HEK293 (cell line): ENCODE data around the gene NDUFV1.
A peak's percentile ranks its signal among the peaks of the same experiment; 100 is the strongest.

Source experiments
- CTCF ChIA-PET: fragments of 350-600 bp; formaldehyde crosslinking; extraction: SDS; loops from one replicate; lab custom pipeline; 2021; ENCODE audit warnings: antibody characterized with exemption; lab: Yijun Ruan, JAX
- POLR2A ChIA-PET: fragments of 300-600 bp; formaldehyde crosslinking; extraction: SDS; loops from one replicate; lab custom pipeline; 2020; ENCODE audit warnings: antibody characterized with exemption, inconsistent platforms; lab: Yijun Ruan, JAX
- H3K27ac ChIP-seq: fragments of 200-500 bp; sonication (Bioruptor generic); 2 replicates; pipeline ENCODE4 v1.5.1; 2014; ENCODE audit warnings: low read depth, low read length, control low read depth, inconsistent platforms; ENCODE audit errors: extremely low read depth
- H3K36me3 ChIP-seq, 2 experiments: fragments of 200-500 bp in 1 of 2; sonication (Bioruptor generic) in 1 of 2; 1 replicate in 1 of 2; 2 replicates in 1 of 2; pipeline ENCODE4 v1.5.1; 2014 to 2017; ENCODE audit warnings: inconsistent platforms in 2 of 2, low read length in 2 of 2; ENCODE audit not compliant: control insufficient read depth in 2 of 2, insufficient read depth in 1 of 2
- H3K4me1 ChIP-seq: fragments of 200-500 bp; sonication (Bioruptor generic); 2 replicates; pipeline ENCODE4 v1.5.1; 2014; ENCODE audit warnings: mild to moderate bottlenecking, low read length, inconsistent platforms; ENCODE audit not compliant: control insufficient read depth, insufficient read depth
- H3K4me3 ChIP-seq: 2 replicates; pipeline ENCODE4 v1.5.1; 2011; ENCODE audit warnings: low read depth, mild to moderate bottlenecking, control low read depth, low read length, moderate library complexity
- H3K9me3 ChIP-seq: fragments of 200-500 bp; sonication (Bioruptor generic); 2 replicates; pipeline ENCODE4 v1.5.1; 2014; ENCODE audit warnings: low read depth, low read length, inconsistent platforms; ENCODE audit not compliant: control insufficient read depth, insufficient read depth
- CTCF ChIP-seq: fragments of 450-650 bp; formaldehyde crosslinking; IDR thresholded peaks from 2 replicates; pipeline ENCODE4 v1.5.1; 2016; ENCODE audit warnings: missing biosample characterization, missing genetic modification characterization
- EGR2 ChIP-seq: fragments of 450-650 bp; formaldehyde crosslinking; IDR thresholded peaks from 2 replicates; pipeline ENCODE4 v1.5.1; 2016; ENCODE audit warnings: low read depth, missing biosample characterization, missing genetic modification characterization
- OSR2 ChIP-seq: fragments of 450-650 bp; formaldehyde crosslinking; IDR thresholded peaks from 2 replicates; pipeline ENCODE4 v1.5.1; 2016; ENCODE audit warnings: missing biosample characterization, missing genetic modification characterization
- ZBTB44 ChIP-seq: fragments of 450-650 bp; IDR thresholded peaks from 2 replicates; pipeline ENCODE4 v1.5.1; 2018; ENCODE audit warnings: missing biosample characterization, mild to moderate bottlenecking, missing genetic modification characterization
- ZFHX2 ChIP-seq: fragments of 450-650 bp; formaldehyde crosslinking; conservative IDR thresholded peaks from 2 replicates; pipeline ENCODE4 v1.5.1; 2016; ENCODE audit warnings: missing biosample characterization, missing genetic modification characterization
- ZNF133 ChIP-seq: fragments of 450-650 bp; formaldehyde crosslinking; IDR thresholded peaks from 2 replicates; pipeline ENCODE4 v1.5.1; 2016; ENCODE audit warnings: missing biosample characterization, missing genetic modification characterization
- ZNF274 ChIP-seq, 2 experiments: fragments of 200-500 bp in 1 of 2; fragments of 450-650 bp in 1 of 2; sonication (Bioruptor generic) in 1 of 2; formaldehyde crosslinking in 1 of 2; IDR thresholded peaks; 2 replicates each; pipeline versions ENCODE4 v1.5.1 to v1.6.1; 2014 to 2016; ENCODE audit warnings: borderline replicate concordance in 1 of 2, inconsistent platforms in 1 of 2, low read length in 1 of 2, missing biosample characterization in 1 of 2, missing genetic modification characterization in 1 of 2
- ZNF398 ChIP-seq: fragments of 450-650 bp; formaldehyde crosslinking; IDR thresholded peaks from 2 replicates; pipeline ENCODE4 v1.5.1; 2017; ENCODE audit warnings: missing biosample characterization, missing genetic modification characterization
- ZNF639 ChIP-seq: fragments of 450-650 bp; formaldehyde crosslinking; IDR thresholded peaks from 2 replicates; pipeline ENCODE4 v1.5.1; 2016; ENCODE audit warnings: missing biosample characterization, missing genetic modification characterization
- ZNF645 ChIP-seq: fragments of 450-650 bp; formaldehyde crosslinking; IDR thresholded peaks from 2 replicates; pipeline ENCODE4; 2016; ENCODE audit warnings: missing biosample characterization, missing genetic modification characterization
- ZNF658 ChIP-seq: fragments of 450-650 bp; formaldehyde crosslinking; IDR thresholded peaks from 2 replicates; pipeline ENCODE4; 2016; ENCODE audit warnings: missing biosample characterization, missing genetic modification characterization
- ZNF660 ChIP-seq: fragments of 450-650 bp; IDR thresholded peaks from 2 replicates; pipeline ENCODE4 v1.5.1; 2018; ENCODE audit warnings: missing biosample characterization, mild to moderate bottlenecking, missing genetic modification characterization
- ZNF747 ChIP-seq: fragments of 450-650 bp; formaldehyde crosslinking; IDR thresholded peaks from 2 replicates; pipeline ENCODE4 v1.5.1; 2016; ENCODE audit warnings: missing biosample characterization, missing genetic modification characterization
- TF ChIP-seq, protein P1 (sequence below): fragments of 450-650 bp; formaldehyde crosslinking; conservative IDR thresholded peaks from 2 replicates; pipeline ENCODE4 v1.5.1; 2016; ENCODE audit warnings: low read depth, missing biosample characterization, missing genetic modification characterization

Gene NDUFV1

GRCh38 chr11:67612751-67613150, 6.0 kb downstream of the NDUFV1 start:
- ChIA-PET CTCF (interaction anchor here (0.9 to 5.7 kb wide), 3 partner anchors 15 to 73 kb away, joined by 3 to 53 read pairs (median 5); partner anchors contain the start of gene NUDT8), POLR2A (interaction anchor here (0.6 kb wide), 1 partner anchor 18 kb away, joined by 3 read pairs; no protein-coding TSS in a partner anchor)
- Histone ChIP-seq H3K4me1 (no peaks in the 10 kb centered on the region), H3K27ac (no peak overlapping the region), H3K36me3 (peaks cover 0 to 52% of the 10 kb centered on the region in 2 experiments; a peak in 1 of 3 replicates), H3K4me3 (no peak overlapping the region), H3K9me3 (no peaks in the 10 kb centered on the region)
- TF ChIP-seq ZNF660 (tag by site-specific recombination) (no peak), ZNF398 (tag by site-specific recombination) (no peak), ZNF658 (no peak), ZNF639 (tag by site-specific recombination) (no peak), EGR2 (tag by site-specific recombination) (peak; percentile 30; the same call in 1 of the 2 replicates), ZBTB44 (tag by site-specific recombination) (no peak), ZFHX2 (tag by site-specific recombination) (0 out of 2 replicates have a peak, but pooled peaks have one; percentile 29), ZNF133 (no peak)

DNA sequence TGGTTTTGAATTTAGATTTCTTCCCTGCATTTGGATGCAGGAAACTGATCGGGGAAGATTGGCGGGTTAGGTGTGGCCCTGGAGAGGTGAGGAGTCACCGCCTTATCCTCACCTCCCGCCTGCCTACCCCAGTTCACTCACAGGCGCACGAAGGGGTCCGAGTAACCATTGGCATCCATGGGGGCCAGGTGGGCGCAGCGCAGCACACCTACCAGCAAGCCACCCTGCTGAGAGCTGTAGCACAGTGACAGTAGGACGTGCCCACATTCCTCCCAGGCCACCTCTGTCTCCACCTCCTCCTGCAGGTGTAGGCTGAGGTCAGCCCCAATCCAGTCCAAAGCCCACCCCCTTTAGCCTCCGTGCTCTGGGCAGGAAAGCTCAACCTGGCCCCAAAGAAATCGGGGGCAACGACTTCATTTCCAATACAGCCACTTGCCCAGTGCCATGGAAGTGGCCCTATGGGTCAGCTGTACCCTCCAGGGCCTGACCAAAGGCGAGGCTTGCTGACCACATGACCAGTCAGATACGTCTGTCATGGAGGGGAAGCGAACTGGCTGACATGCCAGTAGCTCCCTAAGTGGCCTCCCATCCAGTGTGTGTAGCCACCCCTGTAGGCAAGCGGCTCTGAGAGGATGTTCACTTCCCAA, 6.7 kb downstream of the NDUFV1 start:
- Histone ChIP-seq H3K27ac (no peak overlapping the region), H3K36me3 (peaks cover 0 to 49% of the 10 kb centered on the region in 2 experiments; a peak in 1 of 3 replicates), H3K9me3 (no peaks in the 10 kb centered on the region), H3K4me1 (no peaks in the 10 kb centered on the region), H3K4me3 (no peak overlapping the region)
- TF ChIP-seq EGR2 (tag by site-specific recombination) (peak; percentile 14; the same call in 1 of the 2 replicates), ZNF747 (no peak)
- CTCF ChIA-PET = interaction anchor here (0.6 to 5.7 kb wide), 26 partner anchors 9 to 1227 kb away, joined by 3 to 53 read pairs (median 4); partner anchors contain the start of genes GSTP1, NUDT8 and PPP1CA
- POLR2A ChIA-PET = interaction anchor here (1.0 to 1.5 kb wide), 2 partner anchors 17 to 31 kb away, joined by 5 to 9 read pairs; partner anchors contain the start of gene NUDT8

DNA sequence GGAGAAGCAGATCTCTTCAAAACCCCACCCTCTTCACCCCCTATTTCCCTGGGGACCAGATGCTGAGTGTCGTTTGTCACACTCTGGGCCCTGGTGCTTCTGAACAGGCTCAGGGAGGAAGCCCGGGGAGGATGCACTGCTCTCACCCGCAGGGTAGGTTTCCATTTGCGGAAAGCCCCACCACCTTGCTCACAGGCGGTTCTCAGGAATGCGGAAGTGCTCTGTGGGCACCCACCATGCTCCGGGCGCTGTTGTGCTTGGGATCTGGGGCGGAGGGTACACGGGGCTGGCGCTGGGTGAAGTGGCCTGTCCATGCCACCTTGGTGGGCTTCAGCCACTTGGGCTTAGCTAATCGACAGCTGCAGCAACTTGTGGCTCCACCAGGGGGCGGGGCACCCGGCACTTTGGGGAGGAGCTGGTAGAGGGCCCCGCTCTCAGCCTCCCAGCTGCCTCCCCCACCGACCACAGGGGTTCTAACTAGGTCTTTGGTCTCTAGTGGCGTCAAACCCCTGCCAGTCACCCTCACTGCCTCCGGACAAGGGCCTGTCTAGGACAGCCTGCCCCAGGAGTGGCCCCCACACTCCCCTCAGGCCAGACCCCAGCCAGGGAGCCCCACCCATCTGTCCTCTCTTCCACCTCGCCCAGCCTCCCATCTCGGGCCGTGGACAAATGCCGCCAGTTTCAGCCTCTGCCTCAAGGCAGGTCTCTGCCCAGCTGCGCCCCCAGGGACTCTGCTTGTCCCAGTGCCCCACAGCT, 7.4 kb downstream of the NDUFV1 start:
- CTCF ChIA-PET = interaction anchor here (0.6 to 5.7 kb wide), 33 partner anchors 10 to 1227 kb away, joined by 3 to 53 read pairs (median 4); partner anchors contain the start of genes GSTP1, NUDT8 and POLD4
- peaks cover 0 to 42% of the 10 kb centered on the region in 2 experiments; a peak in 1 of 3 replicates for H3K36me3 ChIP-seq
- H3K27ac ChIP-seq = no peak overlapping the region
- no peaks in the 10 kb centered on the region for H3K4me1 ChIP-seq
- POLR2A ChIA-PET = interaction anchor here (1.0 to 1.5 kb wide), 2 partner anchors 16 to 32 kb away, joined by 5 to 9 read pairs; partner anchors contain the start of gene NUDT8
- peak overlapping the region; percentile 16; the same call in 1 of the 2 replicates for H3K4me3 ChIP-seq
- H3K9me3 ChIP-seq = no peaks in the 10 kb centered on the region
- TF ChIP-seq ZNF645 (tag by site-specific recombination) (no peak), ZNF274 (IDR thresholded peaks at IDR 0.05; ENCODE audit: low read length) (no peak), ZNF274 (tag by site-specific recombination; IDR thresholded peaks at IDR 0.05; ENCODE audit: borderline replicate concordance) (no peak), OSR2 (tag by site-specific recombination) (no peak), CTCF (tag by site-specific recombination) (peak; percentile 72)
- TF ChIP-seq, protein P1, sequence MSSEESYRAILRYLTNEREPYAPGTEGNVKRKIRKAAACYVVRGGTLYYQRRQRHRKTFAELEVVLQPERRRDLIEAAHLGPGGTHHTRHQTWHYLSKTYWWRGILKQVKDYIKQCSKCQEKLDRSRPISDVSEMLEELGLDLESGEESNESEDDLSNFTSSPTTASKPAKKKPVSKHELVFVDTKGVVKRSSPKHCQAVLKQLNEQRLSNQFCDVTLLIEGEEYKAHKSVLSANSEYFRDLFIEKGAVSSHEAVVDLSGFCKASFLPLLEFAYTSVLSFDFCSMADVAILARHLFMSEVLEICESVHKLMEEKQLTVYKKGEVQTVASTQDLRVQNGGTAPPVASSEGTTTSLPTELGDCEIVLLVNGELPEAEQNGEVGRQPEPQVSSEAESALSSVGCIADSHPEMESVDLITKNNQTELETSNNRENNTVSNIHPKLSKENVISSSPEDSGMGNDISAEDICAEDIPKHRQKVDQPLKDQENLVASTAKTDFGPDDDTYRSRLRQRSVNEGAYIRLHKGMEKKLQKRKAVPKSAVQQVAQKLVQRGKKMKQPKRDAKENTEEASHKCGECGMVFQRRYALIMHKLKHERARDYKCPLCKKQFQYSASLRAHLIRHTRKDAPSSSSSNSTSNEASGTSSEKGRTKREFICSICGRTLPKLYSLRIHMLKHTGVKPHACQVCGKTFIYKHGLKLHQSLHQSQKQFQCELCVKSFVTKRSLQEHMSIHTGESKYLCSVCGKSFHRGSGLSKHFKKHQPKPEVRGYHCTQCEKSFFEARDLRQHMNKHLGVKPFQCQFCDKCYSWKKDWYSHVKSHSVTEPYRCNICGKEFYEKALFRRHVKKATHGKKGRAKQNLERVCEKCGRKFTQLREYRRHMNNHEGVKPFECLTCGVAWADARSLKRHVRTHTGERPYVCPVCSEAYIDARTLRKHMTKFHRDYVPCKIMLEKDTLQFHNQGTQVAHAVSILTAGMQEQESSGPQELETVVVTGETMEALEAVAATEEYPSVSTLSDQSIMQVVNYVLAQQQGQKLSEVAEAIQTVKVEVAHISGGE = no peak
